ENCODE data around the gene KRTAP5-7. TPM values are rescaled to one million over a fixed set of nuclear protein-coding genes. Genes with fewer than 3 reads are reported as not detected.
"Not testable (repeated sequence)": the region's sequence is repeated elsewhere in the genome, so short reads cannot be mapped to it uniquely, and the experiment has no call there.

Gene KRTAP5-7
- total RNA-seq, 2 donors from 2014 or later = 0.17 to 0.24 TPM

DNA sequence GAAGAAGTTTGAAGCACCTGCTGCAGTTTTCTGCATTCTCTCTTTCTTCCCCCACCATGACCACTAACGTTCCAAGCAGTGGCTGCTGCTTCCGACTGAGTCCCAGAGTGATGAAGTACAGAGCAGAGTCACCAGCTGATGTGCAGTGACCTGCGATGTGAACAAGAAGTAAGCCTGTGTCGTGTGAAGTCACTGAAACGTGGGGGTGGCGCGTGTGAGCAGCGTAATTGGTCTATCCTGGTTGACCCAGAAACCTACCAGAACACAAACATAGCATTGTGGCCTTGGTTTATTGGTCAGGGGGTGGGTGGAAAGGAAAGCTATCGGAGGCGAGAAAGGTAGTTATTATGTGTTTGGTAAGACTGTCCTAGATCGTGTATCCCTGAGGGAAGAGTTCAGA is 3.5 kb downstream of the KRTAP5-7 start:
- intact Hi-C loops (cut with DNase I) = no loop called here
- Histone ChIP-seq H3K9me3 (no peaks in the 10 kb centered on the region), H3K36me3 (no peaks in the 10 kb centered on the region), H3K27ac (no peak overlapping the region), H3K4me3 (no peak overlapping the region), H3K27me3 (no peaks in the 10 kb centered on the region), H3K4me1 (no peaks in the 10 kb centered on the region), H3K9ac (ENCODE audit: low read depth in 2 of 2, low read length in 2 of 2) (no peak overlapping the region)
- TF ChIP-seq, protein P1, sequence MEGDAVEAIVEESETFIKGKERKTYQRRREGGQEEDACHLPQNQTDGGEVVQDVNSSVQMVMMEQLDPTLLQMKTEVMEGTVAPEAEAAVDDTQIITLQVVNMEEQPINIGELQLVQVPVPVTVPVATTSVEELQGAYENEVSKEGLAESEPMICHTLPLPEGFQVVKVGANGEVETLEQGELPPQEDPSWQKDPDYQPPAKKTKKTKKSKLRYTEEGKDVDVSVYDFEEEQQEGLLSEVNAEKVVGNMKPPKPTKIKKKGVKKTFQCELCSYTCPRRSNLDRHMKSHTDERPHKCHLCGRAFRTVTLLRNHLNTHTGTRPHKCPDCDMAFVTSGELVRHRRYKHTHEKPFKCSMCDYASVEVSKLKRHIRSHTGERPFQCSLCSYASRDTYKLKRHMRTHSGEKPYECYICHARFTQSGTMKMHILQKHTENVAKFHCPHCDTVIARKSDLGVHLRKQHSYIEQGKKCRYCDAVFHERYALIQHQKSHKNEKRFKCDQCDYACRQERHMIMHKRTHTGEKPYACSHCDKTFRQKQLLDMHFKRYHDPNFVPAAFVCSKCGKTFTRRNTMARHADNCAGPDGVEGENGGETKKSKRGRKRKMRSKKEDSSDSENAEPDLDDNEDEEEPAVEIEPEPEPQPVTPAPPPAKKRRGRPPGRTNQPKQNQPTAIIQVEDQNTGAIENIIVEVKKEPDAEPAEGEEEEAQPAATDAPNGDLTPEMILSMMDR (IDR thresholded peaks at IDR 0.05) = no peak
- DNase-seq = no peak

GRCh38 chr11:71532036-71532610 is 5.1 kb downstream of the KRTAP5-7 start:
- TF ChIP-seq, protein P1 (IDR thresholded peaks at IDR 0.05) = no peak
- no peak overlapping the region for H3K9ac ChIP-seq (ENCODE audit: low read depth in 2 of 2, low read length in 2 of 2)
- no peaks in the 10 kb centered on the region for H3K36me3 ChIP-seq
- intact Hi-C loops (cut with DNase I) = no loop called here
- H3K27ac ChIP-seq = no peak overlapping the region
- H3K4me1 ChIP-seq = no peaks in the 10 kb centered on the region
- no peak for DNase-seq
- no peaks in the 10 kb centered on the region for H3K27me3 ChIP-seq
- H3K4me3 ChIP-seq = no peak overlapping the region
- no peaks in the 10 kb centered on the region for H3K9me3 ChIP-seq

GRCh38 chr11:71534711-71535608 is 7.9 kb downstream of the KRTAP5-7 start:
- H3K9me3 ChIP-seq; DNase-seq; H3K4me3 ChIP-seq; H3K36me3 ChIP-seq; intact Hi-C loops (cut with DNase I); H3K27ac ChIP-seq; H3K4me1 ChIP-seq; H3K9ac ChIP-seq (ENCODE audit: low read depth in 2 of 2, low read length in 2 of 2); H3K27me3 ChIP-seq: not testable (repeated sequence)

- no peak for DNase-seq
- TF ChIP-seq, protein P1 (IDR thresholded peaks at IDR 0.05) = no peak
- no peak overlapping the region for H3K27ac ChIP-seq
- intact Hi-C loops (cut with DNase I) = no loop called here
- H3K4me3 ChIP-seq = no peak overlapping the region
- H3K27me3 ChIP-seq = no peaks in the 10 kb centered on the region
- H3K4me1 ChIP-seq = no peaks in the 10 kb centered on the region
- no peak overlapping the region for H3K9ac ChIP-seq (ENCODE audit: low read depth in 2 of 2, low read length in 2 of 2)
- H3K36me3 ChIP-seq = no peaks in the 10 kb centered on the region
- no peaks in the 10 kb centered on the region for H3K9me3 ChIP-seq
Measured at GRCh38 chr11:71535825-71536224, 8.8 kb downstream of the KRTAP5-7 start.

DNA sequence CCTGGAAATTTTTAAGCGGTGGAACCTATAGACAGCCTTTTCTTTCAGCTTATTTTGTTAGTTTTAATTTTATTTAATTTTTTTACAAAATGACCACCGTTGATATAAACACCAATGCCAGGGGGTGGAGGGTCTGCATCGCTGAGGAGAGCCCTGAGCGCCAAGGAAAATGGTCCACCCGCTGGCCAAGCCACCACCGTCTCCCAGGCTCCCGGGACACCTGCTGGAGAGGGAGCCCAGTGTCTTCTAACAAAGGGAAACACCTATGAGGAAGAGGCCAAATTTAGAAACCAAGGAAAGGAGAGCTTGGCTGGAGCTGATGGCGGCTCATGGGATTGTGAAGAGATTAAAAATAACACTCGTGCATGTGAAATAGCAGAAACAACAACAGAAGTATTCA is 10.5 kb downstream of the KRTAP5-7 start:
- no peak overlapping the region for H3K9ac ChIP-seq (ENCODE audit: low read depth in 2 of 2, low read length in 2 of 2)
- H3K4me1 ChIP-seq = no peaks in the 10 kb centered on the region
- no peak overlapping the region for H3K4me3 ChIP-seq
- H3K36me3 ChIP-seq = no peaks in the 10 kb centered on the region
- no peaks in the 10 kb centered on the region for H3K9me3 ChIP-seq
- H3K27ac ChIP-seq = no peak overlapping the region
- intact Hi-C loops (cut with DNase I) = no loop called here
- DNase-seq = no peak
- no peaks in the 10 kb centered on the region for H3K27me3 ChIP-seq
- TF ChIP-seq, protein P1 (IDR thresholded peaks at IDR 0.05) = no peak

DNA sequence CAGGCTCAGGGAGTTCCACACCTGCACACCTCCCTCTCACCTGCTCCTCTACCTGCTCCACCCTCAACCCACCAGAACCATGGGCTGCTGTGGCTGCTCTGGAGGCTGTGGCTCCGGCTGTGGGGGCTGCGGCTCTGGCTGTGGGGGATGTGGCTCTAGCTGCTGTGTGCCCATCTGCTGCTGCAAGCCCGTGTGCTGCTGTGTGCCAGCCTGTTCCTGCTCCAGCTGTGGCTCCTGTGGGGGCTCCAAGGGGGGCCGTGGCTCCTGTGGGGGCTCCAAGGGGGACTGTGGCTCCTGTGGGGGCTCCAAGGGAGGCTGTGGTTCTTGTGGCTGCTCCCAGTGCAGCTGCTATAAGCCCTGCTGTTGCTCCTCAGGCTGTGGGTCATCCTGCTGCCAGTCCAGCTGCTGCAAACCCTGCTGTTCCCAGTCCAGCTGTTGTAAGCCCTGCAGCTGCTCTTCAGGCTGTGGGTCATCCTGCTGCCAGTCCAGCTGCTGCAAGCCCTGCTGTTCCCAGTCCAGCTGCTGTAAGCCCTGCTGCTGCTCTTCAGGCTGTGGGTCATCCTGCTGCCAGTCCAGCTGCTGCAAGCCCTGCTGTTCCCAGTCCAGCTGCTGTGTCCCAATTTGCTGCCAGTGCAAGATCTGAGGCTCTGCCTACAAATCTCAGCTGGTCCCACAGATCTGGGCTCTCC is 11.1 kb downstream of the KRTAP5-7 start, which contains the start of gene KRTAP5-8:
Gene KRTAP5-8, plus strand, starts transcription at position 49 of the 689 bp plus-strand sequence. Its CDS starts 31 bp downstream, at position 80.
- DNase-seq; H3K27ac ChIP-seq; H3K9me3 ChIP-seq; H3K4me3 ChIP-seq; H3K36me3 ChIP-seq; intact Hi-C loops (cut with DNase I); H3K4me1 ChIP-seq; H3K27me3 ChIP-seq; H3K9ac ChIP-seq (ENCODE audit: low read depth in 2 of 2, low read length in 2 of 2): not testable (repeated sequence)

Measured in colonic mucosa (tissue), 4 donors.